Activated CD4-positive, CD25-positive, alpha-beta regulatory T cell treated with anti-CD3 and anti-CD28 coated beads, Interleukin-2, amount 50 U/mL, for 16 hours (primary cell): ENCODE measurements around the gene LPIN3.

Source experiments
- DNase-seq: peaks from one replicate; pipeline ENCODE4 v3.0.0-alpha.2; 2020; ENCODE audit warnings: low read depth, low spot score

LPIN3 gene

GRCh38 chr20:41365777-41366545 lies 25.3 kb downstream of the LPIN3 start:
- no peak for DNase-seq

DNA sequence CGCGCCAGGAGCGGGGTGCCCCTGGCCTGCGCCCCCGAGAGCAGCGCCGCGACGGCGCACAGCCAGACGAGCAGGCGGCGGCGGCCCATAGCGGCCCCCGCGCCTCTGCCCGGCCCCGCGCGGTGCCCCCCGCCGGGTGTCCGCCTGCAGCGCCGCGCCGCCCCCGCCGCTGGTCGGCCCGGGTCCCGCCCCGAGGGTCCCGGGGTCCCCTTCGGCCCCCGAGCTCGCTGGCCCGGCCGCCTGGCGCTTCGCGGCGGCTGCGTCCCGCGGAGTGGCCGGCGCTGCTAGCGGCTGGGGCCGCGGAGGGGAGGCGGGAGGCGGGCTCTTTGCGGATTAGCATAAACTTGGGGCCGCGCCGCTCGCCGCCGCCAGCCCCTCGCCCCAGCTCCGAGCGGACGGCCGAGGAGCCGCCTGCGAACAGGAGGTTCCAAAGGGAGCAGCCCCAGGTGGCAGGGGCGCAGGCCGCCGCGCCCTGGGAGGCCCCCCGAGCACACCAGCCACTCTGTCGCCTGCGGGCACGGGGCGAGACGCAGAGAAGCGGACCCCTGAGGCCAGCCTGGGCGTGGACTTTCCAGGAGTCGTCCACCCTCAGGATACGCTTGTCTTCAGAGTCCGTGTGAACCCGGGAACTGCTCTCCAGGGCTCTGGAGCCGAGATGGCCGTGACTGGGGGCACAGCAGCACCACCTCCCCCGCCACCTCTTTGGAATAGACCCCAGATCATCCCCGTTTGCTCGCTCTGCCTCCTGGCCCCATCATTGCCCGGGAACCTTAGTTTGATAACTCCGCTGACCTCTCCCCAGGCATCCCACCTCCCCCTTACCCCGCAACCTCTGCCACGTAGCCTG lies 26.1 kb downstream of the LPIN3 start, which contains the start of gene EMILIN3:
Gene EMILIN3, minus strand, starts transcription at position 273 of the 847 bp plus-strand sequence. Its CDS starts 184 bp downstream, at position 89.
- no peak for DNase-seq

- no peak for DNase-seq
Measured at GRCh38 chr20:41367393-41367695, 26.7 kb downstream of the LPIN3 start.

GRCh38 chr20:41367956-41368355 lies 27.3 kb downstream of the LPIN3 start:
- DNase-seq, result no peak

- no peak for DNase-seq
Measured at GRCh38 chr20:41369673-41370072, 29.1 kb downstream of the LPIN3 start.

DNA sequence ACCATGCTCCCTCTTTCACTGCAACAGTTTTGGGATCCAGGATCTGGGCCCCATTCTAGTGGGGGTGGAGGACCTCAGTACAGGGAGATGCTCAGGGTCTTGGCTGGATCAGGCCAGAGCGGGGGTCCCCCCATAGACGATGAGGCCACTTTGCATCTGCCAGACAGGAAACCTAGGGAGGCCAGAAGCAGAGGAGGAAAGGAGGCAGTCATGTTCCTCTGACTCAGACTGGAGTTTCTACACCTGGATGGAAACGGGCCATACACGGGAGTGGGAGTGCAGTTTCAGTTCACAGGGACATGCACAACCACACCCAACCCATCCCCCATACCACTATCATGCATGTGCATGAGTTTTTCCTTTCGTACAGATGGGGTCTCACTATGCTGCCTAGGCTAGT lies 29.6 kb downstream of the LPIN3 start:
- DNase-seq, result no peak

DNA sequence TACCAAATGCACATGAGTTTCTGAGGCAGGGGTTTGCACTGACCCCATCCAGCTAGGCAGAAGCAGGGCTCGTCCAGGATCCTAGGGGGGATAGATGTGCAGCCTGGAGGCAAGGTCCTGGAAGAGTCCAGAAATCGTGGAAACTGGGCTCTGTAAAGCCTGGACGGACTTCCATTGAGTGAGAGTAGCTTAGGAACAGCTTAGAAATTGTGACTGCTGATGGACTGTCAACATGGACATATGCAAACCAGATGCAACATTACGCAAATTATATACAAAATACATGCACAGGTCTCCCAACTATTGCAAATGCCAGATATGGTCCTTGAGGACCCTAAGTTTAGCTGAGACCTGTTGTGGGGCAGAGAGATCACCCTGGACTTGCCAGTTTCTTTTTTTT lies 30.8 kb downstream of the LPIN3 start:
- no peak for DNase-seq

- DNase-seq, result no peak
Measured at GRCh38 chr20:41373251-41373783, 32.7 kb downstream of the LPIN3 start.

DNA sequence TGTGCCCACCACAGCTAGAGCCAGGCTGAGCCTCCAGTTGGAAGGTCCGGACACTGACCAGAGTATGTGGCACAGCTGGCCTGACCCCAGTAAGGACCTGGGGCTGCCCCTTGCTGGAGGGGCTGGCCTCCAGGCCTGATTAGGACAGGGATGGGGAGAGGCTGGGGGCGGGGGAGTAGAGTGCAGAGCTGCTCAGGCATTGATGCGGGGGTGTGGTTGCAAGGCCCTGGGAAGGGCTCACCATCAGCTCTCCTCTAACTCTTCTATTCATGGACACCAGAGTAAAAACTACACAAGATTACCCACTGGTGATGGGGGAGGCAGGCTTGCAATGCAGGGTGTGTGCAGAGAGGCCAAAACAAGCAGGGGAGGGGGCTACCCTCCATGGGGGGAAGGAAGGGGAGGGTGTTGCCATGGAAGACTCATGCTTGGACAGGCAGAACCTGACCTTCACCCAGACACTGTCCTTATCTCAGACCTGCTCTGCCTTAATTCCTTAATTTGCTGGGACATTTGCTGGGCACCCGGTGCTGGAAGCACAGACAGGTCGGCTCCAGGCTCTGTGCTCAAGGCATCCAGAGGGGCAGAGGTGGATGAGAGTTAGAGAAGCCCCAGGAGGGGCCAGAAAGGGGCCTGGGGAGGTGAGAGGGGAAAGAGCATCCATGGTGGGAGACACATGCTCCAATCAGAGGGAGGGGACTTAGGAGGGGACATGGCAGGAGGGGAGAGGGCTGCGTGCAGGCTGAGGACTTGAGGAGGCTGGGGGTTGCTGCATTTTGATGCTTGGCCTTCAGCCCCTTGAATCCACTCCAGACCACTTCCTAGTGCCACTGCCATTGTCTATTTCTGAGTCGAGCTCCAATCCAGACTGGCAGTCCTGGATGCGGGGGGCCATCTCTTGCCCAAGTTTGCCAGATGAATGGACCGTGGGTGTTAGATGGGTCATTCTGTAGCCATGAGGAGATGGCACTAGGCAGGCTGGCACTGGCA lies 33.6 kb downstream of the LPIN3 start:
- DNase-seq, result no peak

DNA sequence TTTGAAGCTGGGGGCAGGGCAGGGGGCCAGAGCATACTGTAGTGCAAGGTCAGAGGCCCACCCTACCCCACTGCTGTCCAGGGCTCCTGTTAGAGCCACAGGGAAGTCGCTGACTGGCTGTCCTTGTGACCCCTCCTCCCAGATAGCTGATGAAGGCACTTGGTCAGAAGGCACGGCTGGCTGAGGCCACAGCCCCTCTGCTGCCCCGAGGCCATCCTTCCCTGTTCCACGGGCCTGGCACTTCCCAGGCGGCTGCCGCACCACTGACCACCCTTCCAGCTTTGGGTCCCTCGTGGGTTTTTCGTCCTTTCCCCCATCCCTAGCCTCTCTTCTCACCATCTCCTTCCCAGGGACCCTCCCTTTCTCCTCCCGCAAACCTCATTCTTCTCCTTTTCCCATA lies 35.2 kb downstream of the LPIN3 start:
- DNase-seq, result no peak

- no peak for DNase-seq
Measured at GRCh38 chr20:41376349-41376748, 35.7 kb downstream of the LPIN3 start.

DNA sequence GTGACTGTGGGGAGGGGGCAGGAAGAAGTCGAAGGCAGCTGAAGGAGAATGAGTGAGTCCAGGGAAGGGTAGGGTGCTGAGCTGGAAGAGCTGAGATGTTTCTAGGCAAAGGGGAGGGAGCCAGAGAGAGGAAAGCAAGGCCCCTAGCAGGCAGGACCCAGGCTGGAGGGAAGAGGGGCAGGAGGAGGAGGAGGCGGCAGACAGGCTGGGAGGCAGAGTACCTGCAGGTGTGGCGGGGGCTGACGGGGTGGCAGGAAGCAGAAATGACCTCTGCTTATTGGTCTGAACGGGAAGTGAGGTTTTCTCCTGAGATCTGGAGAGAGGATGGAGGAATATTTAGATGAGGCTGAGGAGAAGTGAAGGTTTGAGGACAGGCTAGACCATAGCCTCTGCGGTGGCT lies 36.7 kb downstream of the LPIN3 start:
- no peak for DNase-seq

GRCh38 chr20:41379551-41379950 lies 38.9 kb downstream of the LPIN3 start:
- no peak for DNase-seq

- DNase-seq, result no peak
Measured at GRCh38 chr20:41380551-41381193, 40.1 kb downstream of the LPIN3 start.

- DNase-seq, result no peak
Measured at GRCh38 chr20:41382791-41383305, 42.2 kb downstream of the LPIN3 start.

- no peak for DNase-seq
Measured at GRCh38 chr20:41386502-41387427, 46.1 kb downstream of the LPIN3 start.

- no peak for DNase-seq
Measured at GRCh38 chr20:41387444-41387851, 46.8 kb downstream of the LPIN3 start.

DNA sequence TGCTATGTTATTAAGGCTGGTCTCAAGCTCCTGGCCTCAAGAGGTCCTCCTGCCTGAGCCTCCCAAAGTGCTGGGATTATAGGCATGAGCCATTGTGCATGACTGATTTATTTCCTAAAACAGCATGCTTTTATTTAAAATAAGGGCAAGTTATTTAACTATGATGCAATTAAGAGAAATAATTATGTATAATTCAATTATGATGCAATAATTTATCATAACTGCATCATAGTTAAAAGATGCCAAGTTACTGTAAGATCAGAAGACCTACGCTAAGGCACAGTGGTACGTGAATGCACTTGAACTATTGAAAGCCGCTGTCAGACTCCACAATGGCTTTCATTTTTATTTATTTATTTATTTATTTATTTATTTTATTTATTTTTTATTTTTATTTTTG lies 50.3 kb downstream of the LPIN3 start:
- DNase-seq, result no peak

GRCh38 chr20:41391587-41392001 lies 51.0 kb downstream of the LPIN3 start:
- DNase-seq, result no peak

DNA sequence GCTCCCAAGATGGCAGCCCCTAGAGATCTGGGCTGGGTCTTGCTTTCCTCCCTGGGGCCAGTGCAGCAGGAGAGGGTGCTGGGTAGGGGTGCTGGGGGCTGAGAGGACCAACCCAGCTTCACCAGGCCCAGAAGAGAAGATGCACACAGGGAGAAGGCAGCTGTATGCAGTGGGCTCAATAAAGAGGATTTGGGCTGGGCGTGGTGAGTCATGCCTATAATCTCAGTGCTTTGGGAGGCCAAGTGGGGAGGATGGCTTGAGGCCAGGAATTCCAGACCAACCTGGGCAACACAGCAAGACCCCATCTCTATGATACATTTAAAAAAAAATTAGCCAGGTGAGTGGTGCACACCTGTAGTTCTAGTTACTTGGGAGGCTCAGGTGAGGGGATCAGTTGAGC lies 51.7 kb downstream of the LPIN3 start:
- no peak for DNase-seq
